Peyer's patch (tissue), 4 donors: ENCODE measurements around the gene BCAS1. TPM values are rescaled to one million over a fixed set of nuclear protein-coding genes. Genes with fewer than 3 reads are reported as not detected.

Experiments used
- DNase-seq, 3 donors: peaks; one replicate each; pipeline ENCODE4 v3.0.0-alpha.2; 2017 to 2019
- H3K27ac ChIP-seq, 4 donors: fragments of 200-600 bp; sonication (generic); one replicate each; pipeline ENCODE4 v1.5.1; 2016 to 2019
- H3K27me3 ChIP-seq, 2 donors: fragments of 200-600 bp; sonication (generic); one replicate each; pipeline ENCODE4 v1.5.1; 2019
- H3K36me3 ChIP-seq, 3 donors: fragments of 200-600 bp; sonication (generic); one replicate each; pipeline ENCODE4 v1.5.1; 2016 to 2019
- H3K4me1 ChIP-seq, 4 donors: fragments of 200-600 bp; sonication (generic); one replicate each; pipeline ENCODE4 v1.5.1; 2016 to 2019
- H3K4me3 ChIP-seq, 4 donors: fragments of 200-600 bp; sonication (generic); 1 replicate in 3 of 4; 2 replicates in 1 of 4; pipeline ENCODE4 v1.5.1; 2016 to 2019; ENCODE audit warnings: mild to moderate bottlenecking in 1 of 4
- H3K9me3 ChIP-seq, 4 donors: fragments of 200-600 bp; sonication (generic); one replicate each; pipeline ENCODE4 v1.5.1; 2016 to 2019; ENCODE audit warnings: mild to moderate bottlenecking in 1 of 4
- POLR2A ChIP-seq, 2 donors: fragments of 450-650 bp; IDR thresholded peaks; one replicate each; pipeline ENCODE4 v1.5.1; 2017; ENCODE audit warnings: antibody characterized with exemption in 2 of 2, mild to moderate bottlenecking in 2 of 2, moderate library complexity in 2 of 2
- total RNA-seq, 4 donors: library from RNA; depleted of rRNA; stranded (reverse); fragments of >200 nt; gene quantifications; one replicate each; pipeline ENCODE4 v1.1.0, GENCODE V29; 2016
- TF ChIP-seq, protein P1 (sequence below), 6 experiments: fragments of 450-650 bp in 4 of 6; fragments of 200-600 bp in 2 of 6; sonication (generic) in 1 of 6; IDR thresholded peaks; one replicate each; pipeline ENCODE4 v1.5.1; 2017 to 2019; ENCODE audit warnings: antibody characterized with exemption in 6 of 6, mild to moderate bottlenecking in 3 of 6, moderate library complexity in 1 of 6

BCAS1 gene
- total RNA-seq, 4 donors from 2014 or later: 21.5 to 58.1 (median 43.2) TPM

DNA sequence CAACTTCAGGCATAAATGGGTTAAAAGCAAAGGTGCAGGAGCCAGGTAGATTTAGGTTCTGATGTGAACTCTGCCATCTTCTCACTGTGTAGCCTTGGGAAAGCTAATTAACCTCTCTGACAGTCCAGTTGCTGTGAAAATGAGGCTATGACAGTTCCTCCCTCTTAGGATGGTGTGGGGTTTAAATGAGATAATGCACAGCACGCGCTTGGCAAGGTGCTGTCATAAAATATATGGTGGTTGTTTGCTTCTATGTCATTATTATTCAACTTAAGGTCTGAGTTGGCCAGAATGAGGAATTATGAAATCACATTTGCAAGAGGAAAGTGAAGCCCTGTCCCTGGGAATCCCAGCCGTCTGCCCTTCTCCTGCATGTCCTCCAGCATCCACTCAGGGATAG is 15.5 kb upstream of the BCAS1 start:
- Histone ChIP-seq H3K9me3 (no peaks in the 10 kb centered on the region), H3K4me3 (no peak overlapping the region), H3K36me3 (no peaks in the 10 kb centered on the region), H3K27ac (peak overlapping the region in 1 of 4 donors; percentile 42), H3K27me3 (no peaks in the 10 kb centered on the region), H3K4me1 (no peaks in the 10 kb centered on the region)
- DNase-seq: no peak
- TF ChIP-seq POLR2A (IDR thresholded peaks at IDR 0.05): no peak
- TF ChIP-seq, protein P1, sequence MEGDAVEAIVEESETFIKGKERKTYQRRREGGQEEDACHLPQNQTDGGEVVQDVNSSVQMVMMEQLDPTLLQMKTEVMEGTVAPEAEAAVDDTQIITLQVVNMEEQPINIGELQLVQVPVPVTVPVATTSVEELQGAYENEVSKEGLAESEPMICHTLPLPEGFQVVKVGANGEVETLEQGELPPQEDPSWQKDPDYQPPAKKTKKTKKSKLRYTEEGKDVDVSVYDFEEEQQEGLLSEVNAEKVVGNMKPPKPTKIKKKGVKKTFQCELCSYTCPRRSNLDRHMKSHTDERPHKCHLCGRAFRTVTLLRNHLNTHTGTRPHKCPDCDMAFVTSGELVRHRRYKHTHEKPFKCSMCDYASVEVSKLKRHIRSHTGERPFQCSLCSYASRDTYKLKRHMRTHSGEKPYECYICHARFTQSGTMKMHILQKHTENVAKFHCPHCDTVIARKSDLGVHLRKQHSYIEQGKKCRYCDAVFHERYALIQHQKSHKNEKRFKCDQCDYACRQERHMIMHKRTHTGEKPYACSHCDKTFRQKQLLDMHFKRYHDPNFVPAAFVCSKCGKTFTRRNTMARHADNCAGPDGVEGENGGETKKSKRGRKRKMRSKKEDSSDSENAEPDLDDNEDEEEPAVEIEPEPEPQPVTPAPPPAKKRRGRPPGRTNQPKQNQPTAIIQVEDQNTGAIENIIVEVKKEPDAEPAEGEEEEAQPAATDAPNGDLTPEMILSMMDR (IDR thresholded peaks at IDR 0.05): no peak

DNA sequence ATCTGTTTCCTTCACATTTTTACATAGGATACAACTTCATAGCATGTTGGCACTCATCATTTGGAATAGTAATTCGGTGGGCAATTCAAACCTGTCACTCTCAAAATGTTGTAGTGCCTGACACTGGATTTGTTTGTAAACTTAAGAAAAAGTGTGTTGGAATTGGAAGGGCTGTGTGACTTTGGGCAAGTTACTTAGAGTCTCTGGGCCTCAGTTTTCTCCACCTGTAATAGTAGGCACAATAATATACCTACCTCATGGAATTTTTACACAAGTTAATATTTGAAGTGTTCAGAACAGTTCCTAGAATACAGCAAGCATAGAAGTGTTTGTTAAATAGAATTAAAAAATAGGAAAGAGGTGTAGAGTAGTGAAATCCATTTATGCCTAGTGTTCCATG is 15.0 kb upstream of the BCAS1 start:
- Histone ChIP-seq H3K4me3 (no peak overlapping the region), H3K27me3 (no peaks in the 10 kb centered on the region), H3K27ac (no peak overlapping the region), H3K4me1 (no peaks in the 10 kb centered on the region), H3K9me3 (no peaks in the 10 kb centered on the region), H3K36me3 (no peaks in the 10 kb centered on the region)
- TF ChIP-seq, protein P1 (IDR thresholded peaks at IDR 0.05): no peak
- TF ChIP-seq POLR2A (IDR thresholded peaks at IDR 0.05): no peak
- no peak for DNase-seq

DNA sequence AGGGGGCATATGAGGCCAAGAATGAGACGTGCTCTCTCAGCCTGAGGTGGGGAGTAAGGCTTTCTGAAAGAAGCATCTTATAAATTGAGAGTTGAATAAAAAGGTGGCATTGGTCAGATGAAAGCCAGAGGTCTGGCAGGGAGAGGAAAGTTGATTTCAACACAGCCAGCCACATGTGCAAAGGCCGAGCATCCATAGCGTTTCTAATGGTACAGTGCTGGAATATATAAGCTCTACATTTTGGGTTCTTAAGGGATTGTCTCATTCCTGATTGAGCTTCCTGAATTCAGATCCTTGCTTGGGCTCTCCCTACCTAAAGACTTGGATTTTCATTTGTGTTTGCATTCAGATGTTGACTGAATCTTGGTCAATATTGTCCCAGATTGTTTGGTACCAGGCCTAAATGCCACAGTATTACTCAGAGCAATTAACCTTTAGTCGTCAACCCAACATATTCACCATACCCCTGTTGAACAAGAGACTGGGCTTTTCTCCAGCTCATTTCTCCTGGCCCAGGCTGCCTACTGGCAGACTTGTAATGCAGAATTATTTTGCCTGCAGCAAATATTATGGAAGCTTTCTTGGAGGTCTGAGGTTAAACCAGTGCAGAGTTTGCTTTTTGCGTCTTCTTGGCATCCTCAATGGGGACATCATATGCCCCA is 14.5 kb upstream of the BCAS1 start:
- no peak overlapping the region for H3K4me3 ChIP-seq
- no peaks in the 10 kb centered on the region for H3K36me3 ChIP-seq
- H3K4me1 ChIP-seq: no peaks in the 10 kb centered on the region
- TF ChIP-seq POLR2A (IDR thresholded peaks at IDR 0.05): no peak
- TF ChIP-seq, protein P1 (IDR thresholded peaks at IDR 0.05): no peak
- H3K9me3 ChIP-seq: no peaks in the 10 kb centered on the region
- H3K27ac ChIP-seq: no peak overlapping the region
- DNase-seq: no peak
- no peaks in the 10 kb centered on the region for H3K27me3 ChIP-seq

DNA sequence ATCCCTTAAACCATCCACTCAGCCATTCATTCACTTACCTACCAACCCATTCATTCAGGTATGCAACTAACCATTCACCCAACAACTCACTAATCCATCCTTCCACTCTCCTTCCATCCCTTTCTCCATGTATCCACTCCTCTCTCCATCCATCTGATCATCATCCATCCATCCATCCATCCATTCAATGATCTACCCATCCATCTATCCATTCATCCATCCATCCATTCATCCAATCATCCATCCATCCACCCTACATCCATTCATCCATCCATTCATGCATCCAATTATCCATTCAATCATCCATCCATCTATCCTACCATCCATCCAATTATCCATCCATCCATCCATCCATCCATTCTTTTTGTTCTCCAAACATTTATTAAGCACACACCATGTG is 13.8 kb upstream of the BCAS1 start:
- Histone ChIP-seq H3K36me3 (no peaks in the 10 kb centered on the region), H3K4me3 (no peak overlapping the region), H3K4me1 (no peaks in the 10 kb centered on the region), H3K27me3 (no peaks in the 10 kb centered on the region), H3K9me3 (no peaks in the 10 kb centered on the region), H3K27ac (no peak overlapping the region)
- TF ChIP-seq POLR2A (IDR thresholded peaks at IDR 0.05): no peak
- TF ChIP-seq, protein P1 (IDR thresholded peaks at IDR 0.05): no peak
- no peak for DNase-seq

DNA sequence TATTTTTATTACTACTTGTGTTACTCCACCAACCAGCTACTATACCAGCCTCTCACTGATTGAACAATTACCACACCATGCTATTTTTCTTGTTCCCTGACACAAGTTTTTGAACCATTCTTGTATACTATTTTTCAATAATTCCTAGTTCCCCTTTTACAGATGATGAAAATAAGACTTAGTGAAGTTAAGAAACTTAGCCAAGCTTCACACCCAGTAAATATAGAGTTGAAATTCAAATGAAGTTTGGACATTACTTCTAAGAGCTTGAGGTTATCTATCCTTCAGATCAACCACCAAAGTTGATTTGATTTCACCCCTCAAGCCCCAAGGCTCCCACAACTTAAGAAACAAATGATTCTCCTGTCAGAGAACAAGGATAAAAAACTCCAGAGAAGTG is 13.1 kb upstream of the BCAS1 start:
- no peaks in the 10 kb centered on the region for H3K27me3 ChIP-seq
- no peak overlapping the region for H3K27ac ChIP-seq
- no peaks in the 10 kb centered on the region for H3K36me3 ChIP-seq
- no peak overlapping the region for H3K4me3 ChIP-seq
- no peaks in the 10 kb centered on the region for H3K4me1 ChIP-seq
- no peak for TF ChIP-seq POLR2A (IDR thresholded peaks at IDR 0.05)
- TF ChIP-seq, protein P1 (IDR thresholded peaks at IDR 0.05): no peak
- DNase-seq: no peak
- H3K9me3 ChIP-seq: no peaks in the 10 kb centered on the region

DNA sequence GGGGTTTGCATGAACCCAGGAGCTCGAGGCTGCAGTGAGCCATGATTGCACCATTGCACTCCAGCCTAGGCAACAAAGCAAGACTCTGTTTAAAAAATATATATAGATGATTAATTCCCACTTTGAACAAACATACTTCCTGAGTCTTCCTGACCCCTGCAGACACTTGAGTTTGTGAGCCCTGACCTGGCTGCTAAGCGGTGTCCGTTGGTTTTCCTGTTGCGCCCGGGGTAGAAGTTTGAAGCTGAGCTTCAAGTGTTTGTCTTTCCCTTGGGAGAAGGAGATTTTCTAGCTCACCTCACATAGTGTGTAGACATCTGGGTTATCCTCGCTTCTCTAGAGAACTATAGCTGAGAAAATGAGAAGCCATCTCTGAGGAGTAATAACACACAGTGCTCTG is 11.7 kb upstream of the BCAS1 start:
- Histone ChIP-seq H3K4me1 (no peaks in the 10 kb centered on the region), H3K4me3 (no peak overlapping the region), H3K27me3 (no peaks in the 10 kb centered on the region), H3K27ac (no peak overlapping the region), H3K9me3 (no peaks in the 10 kb centered on the region), H3K36me3 (no peaks in the 10 kb centered on the region)
- DNase-seq: no peak
- TF ChIP-seq POLR2A (IDR thresholded peaks at IDR 0.05): no peak
- TF ChIP-seq, protein P1 (IDR thresholded peaks at IDR 0.05): no peak
